NCI-H345 treated with DMSO at 0.1 percent for 48 hours (cell line): ENCODE measurements around the gene IGBP1.
"Not testable (repeated sequence)": the region's sequence is repeated elsewhere in the genome, so short reads cannot be mapped to it uniquely, and the experiment has no call there.

Source experiments
- DNase-seq: peaks from one replicate; lab custom pipeline; 2025; ENCODE audit not compliant: unreplicated experiment; lab: John Stamatoyannopoulos, UW

IGBP1 gene

GRCh38 chrX:70133303-70134115, at the start of gene IGBP1:
TSS of gene IGBP1 (plus strand) at chrX:70133447. CDS start at chrX:70133948, 501 bp downstream.
- DNase-seq = peak; percentile 91

GRCh38 chrX:70084592-70085240, 48.5 kb upstream of the IGBP1 start:
- no peak for DNase-seq

- no peak for DNase-seq
Observed at GRCh38 chrX:70087857-70088630, 45.2 kb upstream of the IGBP1 start.

GRCh38 chrX:70088751-70089150, 44.5 kb upstream of the IGBP1 start:
- no peak for DNase-seq

- DNase-seq = no peak
Observed at GRCh38 chrX:70089604-70090297, 43.5 kb upstream of the IGBP1 start.

- no peak for DNase-seq
Observed at GRCh38 chrX:70092247-70092646, 41.0 kb upstream of the IGBP1 start.

- no peak for DNase-seq
Observed at GRCh38 chrX:70096052-70096451, 37.2 kb upstream of the IGBP1 start.

GRCh38 chrX:70105229-70105628, 28.0 kb upstream of the IGBP1 start:
- no peak for DNase-seq

GRCh38 chrX:70111436-70112026, 21.7 kb upstream of the IGBP1 start:
- DNase-seq = not testable (repeated sequence)

- no peak for DNase-seq
Observed at GRCh38 chrX:70117738-70118137, 15.5 kb upstream of the IGBP1 start.

- not testable (repeated sequence) for DNase-seq
Observed at GRCh38 chrX:70123014-70123413, 10.2 kb upstream of the IGBP1 start.

GRCh38 chrX:70124678-70125077, 8.6 kb upstream of the IGBP1 start:
- no peak for DNase-seq

- DNase-seq = no peak
Observed at GRCh38 chrX:70128071-70128470, 5.2 kb upstream of the IGBP1 start.

- DNase-seq = no peak
Observed at GRCh38 chrX:70129816-70130215, 3.4 kb upstream of the IGBP1 start.

GRCh38 chrX:70132224-70132623, 1.0 kb upstream of the IGBP1 start:
- DNase-seq = no peak

GRCh38 chrX:70132877-70133302, 357 bp upstream of the IGBP1 start:
- peak; percentile 59 for DNase-seq

GRCh38 chrX:70134116-70134477, 850 bp downstream of the IGBP1 start:
- peak; percentile 15 for DNase-seq

GRCh38 chrX:70138622-70139021, 5.4 kb downstream of the IGBP1 start:
- no peak for DNase-seq

- no peak for DNase-seq
Observed at GRCh38 chrX:70139736-70140135, 6.5 kb downstream of the IGBP1 start.

GRCh38 chrX:70141373-70141772, 8.1 kb downstream of the IGBP1 start:
- no peak for DNase-seq
